ENCODE data around the gene TP63.

- TF ChIP-seq CTCF (IDR thresholded peaks at IDR 0.05): no peak
- no peak for TF ChIP-seq POLR2A (IDR thresholded peaks at IDR 0.05)
Measured at GRCh38 chr3:189690672-189691071, 59.5 kb downstream of the TP63 start.

All from uterus (tissue), 2 donors.